ENCODE measurements around the gene TMEM39B. TPM values are rescaled to one million over a fixed set of nuclear protein-coding genes. Genes with fewer than 3 reads are reported as not detected.

Gene TMEM39B
- total RNA-seq, 1 experiment from 2014 or later: 9.4 TPM

DNA sequence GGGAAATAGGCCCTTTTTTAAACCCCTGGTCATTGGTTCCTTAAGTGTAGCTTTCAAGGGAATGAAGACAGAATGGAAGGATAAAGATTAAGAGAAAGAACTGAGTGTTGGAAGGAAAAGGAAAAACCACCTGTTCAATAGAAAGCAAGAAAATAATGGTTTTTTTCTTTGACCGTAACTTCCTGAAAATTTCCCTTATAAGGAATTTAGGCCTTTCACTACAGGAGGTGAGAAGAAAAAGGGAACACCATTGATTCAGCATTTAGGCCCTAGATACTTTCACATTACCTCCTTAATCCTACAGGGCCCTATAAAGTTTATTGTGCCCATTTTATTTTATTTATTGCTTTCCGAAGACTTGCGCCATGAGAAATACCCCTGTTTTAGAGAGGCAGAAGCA is 54.0 kb downstream of the TMEM39B start:
- ChIA-PET POLR2A (ENCODE audit: unreplicated experiment) (no interaction called here), CTCF (no interaction called here)
- H3K27me3 ChIP-seq (ENCODE audit: low read length): no peaks in the 10 kb centered on the region
- H3F3A ChIP-seq (ENCODE audit: low read length, unreplicated experiment): no peaks in the 10 kb centered on the region
- peaks cover 11% of the 10 kb centered on the region; the same call in 1 of the 2 replicates for H4K20me1 ChIP-seq (ENCODE audit: low read length)
- intact Hi-C loops (cut with micrococcal nuclease): no loop called here
- no peak overlapping the region for H3K4me2 ChIP-seq (ENCODE audit: low read length)
- no peak overlapping the region for H3K4me3 ChIP-seq (ENCODE audit: low read length)
- H3K27ac ChIP-seq (ENCODE audit: low read length): no peak overlapping the region
- no peaks in the 10 kb centered on the region for H3K9me3 ChIP-seq (ENCODE audit: low read length)
- H3K36me3 ChIP-seq (ENCODE audit: low read depth, low read length): peaks cover 6% of the 10 kb centered on the region; the same call in 1 of the 2 replicates
- no peak overlapping the region for H2AFZ ChIP-seq (ENCODE audit: low read length)
- H3K9me2 ChIP-seq (replicated peaks; ENCODE audit: low read length): no peaks in the 10 kb centered on the region
- TF ChIP-seq EZH2 (IDR thresholded peaks at IDR 0.05; ENCODE audit: low read length, unreplicated experiment) (no peak), EZH2phosphoT487 (IDR thresholded peaks at IDR 0.05; ENCODE audit: borderline replicate concordance, low read length) (no peak)
- TF ChIP-seq, protein P1, sequence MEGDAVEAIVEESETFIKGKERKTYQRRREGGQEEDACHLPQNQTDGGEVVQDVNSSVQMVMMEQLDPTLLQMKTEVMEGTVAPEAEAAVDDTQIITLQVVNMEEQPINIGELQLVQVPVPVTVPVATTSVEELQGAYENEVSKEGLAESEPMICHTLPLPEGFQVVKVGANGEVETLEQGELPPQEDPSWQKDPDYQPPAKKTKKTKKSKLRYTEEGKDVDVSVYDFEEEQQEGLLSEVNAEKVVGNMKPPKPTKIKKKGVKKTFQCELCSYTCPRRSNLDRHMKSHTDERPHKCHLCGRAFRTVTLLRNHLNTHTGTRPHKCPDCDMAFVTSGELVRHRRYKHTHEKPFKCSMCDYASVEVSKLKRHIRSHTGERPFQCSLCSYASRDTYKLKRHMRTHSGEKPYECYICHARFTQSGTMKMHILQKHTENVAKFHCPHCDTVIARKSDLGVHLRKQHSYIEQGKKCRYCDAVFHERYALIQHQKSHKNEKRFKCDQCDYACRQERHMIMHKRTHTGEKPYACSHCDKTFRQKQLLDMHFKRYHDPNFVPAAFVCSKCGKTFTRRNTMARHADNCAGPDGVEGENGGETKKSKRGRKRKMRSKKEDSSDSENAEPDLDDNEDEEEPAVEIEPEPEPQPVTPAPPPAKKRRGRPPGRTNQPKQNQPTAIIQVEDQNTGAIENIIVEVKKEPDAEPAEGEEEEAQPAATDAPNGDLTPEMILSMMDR (conservative IDR thresholded peaks at IDR 0.05; ENCODE audit: low read depth, low read length): no peak
- H3K4me1 ChIP-seq (ENCODE audit: insufficient read depth, low read length): no peaks in the 10 kb centered on the region
- H3K9ac ChIP-seq (ENCODE audit: low read length): no peak overlapping the region
- no peak for DNase-seq
- BruUV-seq (replicated peaks): no TSS peak
- no peak for ATAC-seq
- peaks cover 92% of the 10 kb centered on the region for H3K79me2 ChIP-seq (ENCODE audit: low read length)

GRCh38 chr1:32127409-32128198 is 54.9 kb downstream of the TMEM39B start:
- H3K9me3 ChIP-seq (ENCODE audit: low read length): no peaks in the 10 kb centered on the region
- H4K20me1 ChIP-seq (ENCODE audit: low read length): peaks cover 11% of the 10 kb centered on the region; the same call in 1 of the 2 replicates
- POLR2A ChIA-PET (ENCODE audit: unreplicated experiment): interaction anchor here (0.5 to 0.7 kb wide), 2 partner anchors 88 kb away, joined by 4 to 8 read pairs; no protein-coding TSS in a partner anchor
- H3K27me3 ChIP-seq (ENCODE audit: low read length): no peaks in the 10 kb centered on the region
- CTCF ChIA-PET: interaction anchor here (0.6 kb wide), 1 partner anchor 49 kb away, joined by 3 read pairs; no protein-coding TSS in a partner anchor
- H3K79me2 ChIP-seq (ENCODE audit: low read length): peaks cover 88% of the 10 kb centered on the region
- no peak overlapping the region for H3K4me3 ChIP-seq (ENCODE audit: low read length)
- intact Hi-C loops (cut with micrococcal nuclease): no loop called here
- H3K36me3 ChIP-seq (ENCODE audit: low read depth, low read length): peaks cover 6% of the 10 kb centered on the region; the same call in 1 of the 2 replicates
- H2AFZ ChIP-seq (ENCODE audit: low read length): no peak overlapping the region
- no peak overlapping the region for H3K4me2 ChIP-seq (ENCODE audit: low read length)
- DNase-seq: no peak
- BruUV-seq (replicated peaks): no TSS peak
- no peak for TF ChIP-seq EZH2phosphoT487 (IDR thresholded peaks at IDR 0.05; ENCODE audit: borderline replicate concordance, low read length)
- TF ChIP-seq, protein P1 (conservative IDR thresholded peaks at IDR 0.05; ENCODE audit: low read depth, low read length): 0 out of 2 replicates have a peak, but pooled peaks have one; percentile 20
- no peaks in the 10 kb centered on the region for H3K9me2 ChIP-seq (replicated peaks; ENCODE audit: low read length)
- no peaks in the 10 kb centered on the region for H3F3A ChIP-seq (ENCODE audit: low read length, unreplicated experiment)
- H3K4me1 ChIP-seq (ENCODE audit: insufficient read depth, low read length): no peaks in the 10 kb centered on the region
- no peak overlapping the region for H3K27ac ChIP-seq (ENCODE audit: low read length)
- ATAC-seq: no peak
- H3K9ac ChIP-seq (ENCODE audit: low read length): no peak overlapping the region

GRCh38 chr1:32128479-32128878 is 55.7 kb downstream of the TMEM39B start:
- TF ChIP-seq EZH2 (IDR thresholded peaks at IDR 0.05; ENCODE audit: low read length, unreplicated experiment) (no peak), EZH2phosphoT487 (IDR thresholded peaks at IDR 0.05; ENCODE audit: borderline replicate concordance, low read length) (no peak)
- TF ChIP-seq, protein P1 (conservative IDR thresholded peaks at IDR 0.05; ENCODE audit: low read depth, low read length): no peak
- H3K4me3 ChIP-seq (ENCODE audit: low read length): no peak overlapping the region
- H3K9ac ChIP-seq (ENCODE audit: low read length): no peak overlapping the region
- H3K79me2 ChIP-seq (ENCODE audit: low read length): peaks cover 79% of the 10 kb centered on the region
- H3F3A ChIP-seq (ENCODE audit: low read length, unreplicated experiment): no peaks in the 10 kb centered on the region
- H3K9me2 ChIP-seq (replicated peaks; ENCODE audit: low read length): no peaks in the 10 kb centered on the region
- DNase-seq (no peak), ATAC-seq (no peak)
- ChIA-PET POLR2A (ENCODE audit: unreplicated experiment) (interaction anchor here (0.5 to 0.7 kb wide), 2 partner anchors 87 kb away, joined by 4 to 8 read pairs; no protein-coding TSS in a partner anchor), CTCF (interaction anchor here (0.6 kb wide), 1 partner anchor 17 kb away, joined by 3 read pairs; no protein-coding TSS in a partner anchor)
- H3K36me3 ChIP-seq (ENCODE audit: low read depth, low read length): peaks cover 6% of the 10 kb centered on the region; the same call in 1 of the 2 replicates
- intact Hi-C loops (cut with micrococcal nuclease): no loop called here
- BruUV-seq (replicated peaks): no TSS peak
- peaks cover 7% of the 10 kb centered on the region; the same call in 1 of the 2 replicates for H3K4me1 ChIP-seq (ENCODE audit: insufficient read depth, low read length)
- no peak overlapping the region for H3K4me2 ChIP-seq (ENCODE audit: low read length)
- peaks cover 11% of the 10 kb centered on the region; the same call in 1 of the 2 replicates for H4K20me1 ChIP-seq (ENCODE audit: low read length)
- no peak overlapping the region for H3K27ac ChIP-seq (ENCODE audit: low read length)
- no peaks in the 10 kb centered on the region for H3K27me3 ChIP-seq (ENCODE audit: low read length)
- H2AFZ ChIP-seq (ENCODE audit: low read length): no peak overlapping the region
- no peaks in the 10 kb centered on the region for H3K9me3 ChIP-seq (ENCODE audit: low read length)
